K562 (cell line): ENCODE results near the gene CDK9.

Source experiments
- CEBPG ChIP-seq, 3 experiments: fragments of 200-800 bp in 1 of 3; sonication (Bioruptor generic) in 1 of 3; sonication (generic) in 1 of 3; formaldehyde crosslinking in 1 of 3; IDR thresholded peaks in 2 of 3; conservative IDR thresholded peaks in 1 of 3; 2 replicates each; pipeline versions ENCODE4 v1.6.1 to v1.8.0; 2016 to 2022; ENCODE audit warnings: missing compliant biosample characterization in 2 of 3, missing genetic modification characterization in 2 of 3, mild to moderate bottlenecking in 1 of 3, missing genetic modification reagents in 1 of 3
- EGR1 ChIP-seq: fragments of 450-650 bp; conservative IDR thresholded peaks from 2 replicates; pipeline ENCODE4 v1.6.1; 2017; ENCODE audit warnings: mild to moderate bottlenecking
- JUNB ChIP-seq: fragments of 450-650 bp; formaldehyde crosslinking; conservative IDR thresholded peaks from 2 replicates; pipeline ENCODE4 v1.4.0; 2020; ENCODE audit warnings: mild to moderate bottlenecking
- NFIC ChIP-seq: fragments of 450-650 bp; IDR thresholded peaks from 2 replicates; pipeline ENCODE4 v1.6.1; 2017; ENCODE audit warnings: mild to moderate bottlenecking, inconsistent platforms
- POLR2A ChIP-seq: fragments of 450-650 bp; conservative IDR thresholded peaks from 2 replicates; pipeline ENCODE4 v1.6.1; 2016
- RBM39 ChIP-seq: fragments of 200-400 bp; formaldehyde crosslinking; optimal IDR thresholded peaks from 2 replicates; pipeline ENCODE3; 2018; ENCODE audit warnings: low read depth, low read length
- RCOR1 ChIP-seq, 2 experiments: IDR thresholded peaks; 2 replicates each; pipeline ENCODE4 v1.6.1; 2012; ENCODE audit warnings: low read depth in 2 of 2, low read length in 2 of 2, borderline replicate concordance in 1 of 2, improper control_type of control experiment in 1 of 2
- RFX7 ChIP-seq: fragments of 250-450 bp; sonication (Bioruptor Pico); IDR thresholded peaks from 2 replicates; pipeline ENCODE4 v1.5.1; 2021; ENCODE audit warnings: mild to moderate bottlenecking
- SP2 ChIP-seq: IDR thresholded peaks from 2 replicates; pipeline ENCODE4 v1.6.1; 2011; ENCODE audit warnings: mild to moderate bottlenecking, low read depth, low read length, moderate library complexity; ENCODE audit not compliant: poor library complexity, severe bottlenecking; ENCODE audit errors: extremely low read depth
- TAF1 ChIP-seq: IDR thresholded peaks from 2 replicates; pipeline ENCODE4 v1.6.1; 2011; ENCODE audit warnings: mild to moderate bottlenecking, low read length, moderate library complexity; ENCODE audit not compliant: insufficient read depth, control insufficient read depth, severe bottlenecking; ENCODE audit errors: extremely low read depth
- TEAD2 ChIP-seq: fragments of 450-650 bp; IDR thresholded peaks from 2 replicates; pipeline ENCODE4 v1.6.1; 2016; ENCODE audit warnings: missing genetic modification characterization, control low read depth, missing compliant biosample characterization
- USF1 ChIP-seq: sonication (generic); formaldehyde crosslinking; IDR thresholded peaks from 2 replicates; pipeline ENCODE4 v1.9.0; 2022; ENCODE audit warnings: mild to moderate bottlenecking, missing genetic modification reagents
- ZBTB33 ChIP-seq: sonication (generic); formaldehyde crosslinking; IDR thresholded peaks from 2 replicates; pipeline ENCODE4 v1.8.1; 2023; ENCODE audit warnings: mild to moderate bottlenecking, missing genetic modification reagents
- TF ChIP-seq, protein P1 (sequence below), 3 experiments: IDR thresholded peaks in 2 of 3; conservative IDR thresholded peaks in 1 of 3; 2 replicates each; pipeline ENCODE4 v1.5.1; 2011 to 2012; ENCODE audit warnings: low read length in 3 of 3, mild to moderate bottlenecking in 3 of 3, control low read depth in 2 of 3, improper control_type of control experiment in 1 of 3, inconsistent platforms in 1 of 3, low read depth in 1 of 3, mixed read lengths in 1 of 3, moderate library complexity in 1 of 3; ENCODE audit not compliant: insufficient read depth in 2 of 3

DNA sequence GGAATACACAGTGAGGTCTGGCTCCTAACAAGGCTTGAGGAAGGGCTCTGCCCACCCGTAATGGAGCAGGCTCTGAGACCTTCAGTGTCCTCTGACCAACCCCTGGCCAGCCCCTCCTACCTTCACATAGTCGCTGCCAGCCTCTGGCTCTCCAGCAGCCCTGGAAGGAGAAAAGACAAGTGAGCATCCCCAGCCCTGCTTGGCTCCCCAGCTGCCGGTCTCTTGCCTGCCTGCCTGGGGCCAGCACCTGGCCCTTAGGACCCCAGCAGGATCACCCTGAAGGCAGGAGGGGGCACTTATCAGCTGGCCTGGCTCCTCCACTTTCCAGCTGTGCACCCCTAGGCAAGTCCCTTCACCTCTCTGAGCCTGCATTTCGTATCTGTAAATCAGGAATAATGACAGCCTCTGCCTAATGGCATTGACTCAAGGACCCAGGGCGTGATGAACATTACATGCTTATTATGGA, 24.3 kb upstream of the CDK9 start:
- TF ChIP-seq EGR1 (no peak), TAF1 (no peak), TEAD2 (tag) (no peak), SP2 (no peak), RCOR1 (IDR thresholded peaks at IDR 0.05; ENCODE audit: borderline replicate concordance in 1 of 2, low read depth in 2 of 2, low read length in 2 of 2) (no peak), JUNB (CRISPR knock-in tag) (no peak), RFX7 (no peak), NFIC (no peak), ZBTB33 (CRISPR knock-in tag) (no peak), RBM39 (no peak), POLR2A (no peak), CEBPG (CRISPR knock-in tag; IDR thresholded peaks at IDR 0.05) (no peak), CEBPG (tag; conservative IDR thresholded peaks at IDR 0.05 in 1 of 2, IDR thresholded peaks at IDR 0.05 in 1 of 2) (no peak), USF1 (CRISPR knock-in tag) (no peak)
- TF ChIP-seq, protein P1, sequence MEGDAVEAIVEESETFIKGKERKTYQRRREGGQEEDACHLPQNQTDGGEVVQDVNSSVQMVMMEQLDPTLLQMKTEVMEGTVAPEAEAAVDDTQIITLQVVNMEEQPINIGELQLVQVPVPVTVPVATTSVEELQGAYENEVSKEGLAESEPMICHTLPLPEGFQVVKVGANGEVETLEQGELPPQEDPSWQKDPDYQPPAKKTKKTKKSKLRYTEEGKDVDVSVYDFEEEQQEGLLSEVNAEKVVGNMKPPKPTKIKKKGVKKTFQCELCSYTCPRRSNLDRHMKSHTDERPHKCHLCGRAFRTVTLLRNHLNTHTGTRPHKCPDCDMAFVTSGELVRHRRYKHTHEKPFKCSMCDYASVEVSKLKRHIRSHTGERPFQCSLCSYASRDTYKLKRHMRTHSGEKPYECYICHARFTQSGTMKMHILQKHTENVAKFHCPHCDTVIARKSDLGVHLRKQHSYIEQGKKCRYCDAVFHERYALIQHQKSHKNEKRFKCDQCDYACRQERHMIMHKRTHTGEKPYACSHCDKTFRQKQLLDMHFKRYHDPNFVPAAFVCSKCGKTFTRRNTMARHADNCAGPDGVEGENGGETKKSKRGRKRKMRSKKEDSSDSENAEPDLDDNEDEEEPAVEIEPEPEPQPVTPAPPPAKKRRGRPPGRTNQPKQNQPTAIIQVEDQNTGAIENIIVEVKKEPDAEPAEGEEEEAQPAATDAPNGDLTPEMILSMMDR (IDR thresholded peaks at IDR 0.05 in 2 of 3, conservative IDR thresholded peaks at IDR 0.05 in 1 of 3; ENCODE audit: insufficient read depth in 2 of 3, low read depth in 1 of 3, low read length in 3 of 3) = no peak
